Mammary epithelial cell (primary cell): ENCODE measurements around the gene ANKRD31.

Experiments
- CTCF ChIP-seq, 2 donors: IDR thresholded peaks in 1 of 2; conservative IDR thresholded peaks in 1 of 2; 2 replicates each; pipeline ENCODE4 v1.5.1; 2011 to 2012; ENCODE audit warnings: inconsistent platforms in 2 of 2, low read length in 2 of 2, mild to moderate bottlenecking in 2 of 2, control low read depth in 1 of 2, low read depth in 1 of 2; ENCODE audit not compliant: insufficient read depth in 1 of 2; ENCODE audit errors: extremely low read depth in 1 of 2
- EZH2 ChIP-seq: IDR thresholded peaks from 2 replicates; pipeline ENCODE4 v1.6.1; 2012; ENCODE audit warnings: low read length, inconsistent platforms, borderline replicate concordance

DNA sequence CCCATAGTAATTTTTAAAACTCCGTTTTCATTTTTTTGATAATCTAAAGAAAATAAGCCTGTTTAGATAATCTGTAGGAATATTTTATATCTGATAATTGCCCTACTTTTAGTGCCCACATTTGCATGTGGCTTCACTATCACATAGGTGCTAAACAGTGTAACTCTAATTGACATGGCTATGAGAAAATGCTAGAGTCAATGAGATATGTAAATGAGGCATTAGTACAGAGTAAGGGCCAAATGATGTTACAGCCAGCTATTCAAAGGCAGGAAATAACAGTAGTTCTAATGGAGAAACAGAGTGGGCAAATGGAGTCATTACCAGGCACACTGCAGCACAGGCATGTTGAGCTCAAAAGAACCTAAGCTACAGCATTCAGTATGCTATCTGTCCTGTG lies 147.0 kb downstream of the ANKRD31 start:
- no peak for TF ChIP-seq CTCF (conservative IDR thresholded peaks at IDR 0.05 in 1 of 2, IDR thresholded peaks at IDR 0.05 in 1 of 2; ENCODE audit: extremely low read depth in 1 of 2, insufficient read depth in 1 of 2, low read depth in 1 of 2, low read length in 2 of 2)
- TF ChIP-seq EZH2, result no peak
